IPS DF 19.7 (cell line): Measurements from ENCODE around the gene RHOT1.
"Not testable (repeated sequence)": the region's sequence is repeated elsewhere in the genome, so short reads cannot be mapped to it uniquely, and the experiment has no call there.

Source experiments
- DNase-seq: peaks from one replicate; pipeline ENCODE4 v3.0.0-alpha.2; 2013; ENCODE audit warnings: low read depth, low spot score

RHOT1 gene

DNA sequence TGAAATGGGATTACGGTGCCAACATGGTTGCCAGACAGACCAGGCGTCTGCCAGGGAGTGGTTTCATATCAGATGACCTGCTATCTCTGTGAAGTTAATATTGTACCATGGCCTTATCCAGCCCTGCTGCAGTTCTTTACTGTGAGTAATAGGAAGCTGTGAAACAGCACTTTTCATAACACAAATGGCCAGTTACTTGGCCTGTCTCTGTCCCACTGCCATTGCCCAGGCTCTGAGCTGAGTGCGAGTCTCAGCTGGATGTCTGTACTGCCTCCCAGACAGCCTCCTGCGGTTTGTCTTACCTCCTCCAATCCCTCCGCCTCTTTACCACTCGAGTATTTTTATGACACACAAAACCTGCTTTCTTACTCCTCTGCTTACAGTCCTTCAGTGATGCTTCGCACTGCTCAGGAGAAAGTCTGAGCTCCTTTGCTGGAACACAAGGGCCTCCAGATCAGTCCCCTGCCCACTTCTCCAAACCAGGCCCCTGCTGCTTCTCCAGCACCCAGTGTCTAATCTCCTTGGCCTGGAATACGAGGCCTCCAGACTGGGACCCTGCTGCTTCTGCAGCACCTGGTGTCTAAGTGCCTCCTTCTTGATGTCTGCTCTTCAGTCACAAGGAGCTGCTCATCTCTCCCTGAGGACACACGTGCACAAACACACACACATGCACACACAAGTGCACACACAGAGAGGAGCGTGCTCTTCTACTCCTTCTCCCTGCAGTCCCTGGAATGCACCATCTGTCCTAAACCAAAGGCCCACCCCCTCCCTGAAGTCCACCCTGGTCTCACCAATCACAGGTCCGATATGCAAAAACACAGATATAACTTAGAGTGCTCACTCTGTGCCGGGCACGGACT is 17.1 kb upstream of the RHOT1 start:
- no peak for DNase-seq

DNA sequence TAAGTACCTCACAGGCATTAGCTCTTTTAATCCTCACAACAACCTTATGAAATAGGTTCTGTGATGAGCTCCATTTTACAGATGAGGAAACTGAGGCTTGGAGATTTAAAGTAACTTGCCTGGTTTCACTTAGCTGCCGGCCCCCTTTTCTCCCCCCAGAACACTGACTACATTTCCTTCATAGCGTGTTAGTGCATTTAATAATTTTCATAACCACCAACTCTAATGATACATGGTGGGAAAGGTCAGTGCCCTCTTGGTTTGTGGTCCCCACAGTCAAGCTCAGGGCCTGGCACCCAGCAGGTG is 16.5 kb upstream of the RHOT1 start:
- no peak for DNase-seq

DNA sequence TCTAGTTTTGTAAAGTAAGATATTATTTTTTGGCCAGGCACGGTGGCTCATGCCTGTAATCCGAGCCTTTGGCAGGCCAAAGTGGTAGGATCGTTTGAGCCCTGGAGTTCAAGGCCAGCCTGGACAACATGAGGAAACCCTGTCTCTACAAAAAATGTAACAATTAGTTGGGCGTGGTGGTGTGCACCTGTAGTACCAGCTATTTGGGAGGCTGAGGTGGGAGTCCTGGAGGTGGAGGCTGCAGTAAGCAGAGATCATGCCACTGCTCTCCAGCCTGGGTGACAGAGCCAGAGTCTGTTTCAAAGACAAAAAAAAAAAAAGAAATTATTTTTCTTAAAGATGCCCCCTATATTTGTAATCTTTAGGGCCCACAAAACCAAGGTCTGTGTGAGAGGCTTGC is 16.0 kb upstream of the RHOT1 start:
- DNase-seq = no peak

DNA sequence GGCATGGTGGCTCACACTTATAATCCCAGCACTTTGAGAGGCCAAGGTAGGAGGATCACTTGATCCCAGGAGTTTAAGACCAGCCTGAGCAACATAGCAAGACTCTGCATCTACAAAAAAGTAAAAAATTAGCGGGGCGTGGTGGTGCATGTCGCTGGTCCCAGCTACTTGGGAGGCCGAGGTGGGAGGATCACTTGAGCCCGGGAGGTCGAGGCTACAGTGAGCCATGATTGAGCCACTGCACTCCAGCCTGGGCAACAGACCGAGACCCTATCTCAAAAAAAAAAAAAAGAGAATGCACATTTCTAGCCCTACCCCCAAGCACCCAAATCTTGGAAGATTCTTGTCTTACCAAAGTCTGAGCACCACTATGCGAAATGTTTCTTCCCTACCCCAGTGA is 15.6 kb upstream of the RHOT1 start:
- DNase-seq = no peak

DNA sequence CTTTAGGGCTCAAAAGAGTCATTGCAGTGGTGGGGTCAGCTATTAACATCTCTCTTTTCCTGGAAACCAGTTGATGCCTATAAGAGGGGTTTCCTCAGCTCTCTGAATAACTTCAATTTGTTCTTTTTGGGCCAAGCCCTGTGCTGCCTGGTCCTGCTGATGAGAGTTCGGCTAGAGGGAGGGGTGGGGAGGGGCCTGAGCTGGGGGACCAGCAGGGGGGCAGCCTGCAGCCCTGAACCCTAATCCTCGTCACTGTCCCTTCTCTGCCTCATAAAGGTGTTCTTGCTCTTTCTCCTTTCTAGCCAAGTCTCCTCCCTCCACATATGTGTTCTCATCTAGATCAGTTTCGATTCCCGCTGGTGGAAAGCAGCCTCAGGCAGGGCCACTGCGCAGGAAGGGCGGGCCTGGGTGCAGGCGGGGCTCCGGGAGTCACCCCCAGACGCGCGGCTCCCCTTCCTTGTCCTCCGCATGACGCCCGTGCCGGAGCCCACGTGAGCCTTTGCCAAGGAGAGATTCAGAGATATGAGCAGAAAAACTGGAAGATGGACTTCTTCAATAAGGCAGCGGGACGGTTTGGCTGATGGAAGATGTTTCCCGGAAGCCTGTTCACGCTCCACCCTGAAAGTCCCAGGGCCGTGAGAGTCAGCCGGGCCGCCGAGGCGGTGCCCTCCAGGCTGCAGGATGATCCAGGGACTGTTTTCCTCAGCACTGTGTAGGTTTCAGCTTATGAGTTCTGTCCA is 15.0 kb upstream of the RHOT1 start:
- no peak for DNase-seq

DNA sequence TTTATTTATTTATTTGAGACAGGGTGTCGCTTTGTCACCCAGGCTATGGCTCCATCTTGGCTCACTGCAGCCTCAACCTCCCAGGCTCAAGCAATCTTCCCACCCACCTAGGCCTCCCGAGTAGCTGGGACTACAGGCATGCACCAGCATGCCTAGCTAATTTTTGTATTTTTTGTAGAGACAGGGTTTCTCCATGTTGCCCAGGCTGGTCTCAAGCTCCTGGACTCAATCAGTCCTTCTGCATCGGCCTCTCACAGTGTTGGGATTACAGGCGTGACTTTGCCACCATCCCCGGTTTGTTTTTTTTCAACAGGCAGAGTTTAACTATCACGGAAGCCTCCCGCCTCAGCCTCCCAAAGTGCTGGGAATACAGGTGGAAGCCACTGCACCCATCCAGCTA is 13.8 kb upstream of the RHOT1 start:
- not testable (repeated sequence) for DNase-seq

- DNase-seq = not testable (repeated sequence)
Measured at GRCh38 chr17:32135497-32136117, 6.7 kb upstream of the RHOT1 start.

- DNase-seq = no peak
Measured at GRCh38 chr17:32136856-32137255, 5.4 kb upstream of the RHOT1 start.

DNA sequence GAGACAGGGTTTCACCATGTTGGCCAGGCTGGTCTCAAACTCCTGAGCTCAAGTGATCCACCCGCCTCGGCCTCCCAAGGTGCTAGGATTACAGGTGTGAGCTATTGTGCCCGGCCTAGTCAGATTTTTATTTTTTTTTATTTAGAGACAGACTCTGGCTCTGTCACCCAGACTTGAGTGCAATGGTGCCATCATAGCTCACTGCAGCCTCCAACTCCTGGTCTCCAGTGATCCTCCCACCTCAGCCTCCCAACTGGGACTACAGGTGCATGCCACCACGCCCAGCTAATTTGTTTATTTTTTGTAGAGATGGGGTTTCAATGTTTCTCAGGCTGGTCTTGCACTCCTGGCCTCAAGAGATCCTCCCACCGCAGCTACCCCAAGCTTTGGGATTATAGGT is 2.8 kb upstream of the RHOT1 start:
- DNase-seq = not testable (repeated sequence)

DNA sequence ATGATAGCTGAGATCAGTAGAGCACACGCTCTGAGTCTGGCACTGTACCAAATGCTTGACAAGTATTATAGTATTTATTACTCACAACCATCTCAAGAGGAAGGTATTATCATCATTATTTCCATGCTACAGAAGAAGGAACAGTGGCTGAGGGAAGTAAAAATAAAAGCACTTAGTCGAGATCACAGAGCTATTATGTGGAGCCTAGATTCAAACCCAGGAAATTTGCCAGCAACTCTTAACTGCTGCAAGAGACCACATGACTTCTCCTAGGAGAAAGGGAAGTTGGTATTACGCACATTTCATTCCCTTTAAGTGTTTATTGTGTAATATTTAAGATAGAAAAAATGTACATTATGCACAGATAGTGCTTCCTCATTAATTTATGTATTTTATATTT is 1.0 kb upstream of the RHOT1 start:
- DNase-seq = no peak

- DNase-seq = no peak
Measured at GRCh38 chr17:32141679-32142037, 644 bp upstream of the RHOT1 start.

DNA sequence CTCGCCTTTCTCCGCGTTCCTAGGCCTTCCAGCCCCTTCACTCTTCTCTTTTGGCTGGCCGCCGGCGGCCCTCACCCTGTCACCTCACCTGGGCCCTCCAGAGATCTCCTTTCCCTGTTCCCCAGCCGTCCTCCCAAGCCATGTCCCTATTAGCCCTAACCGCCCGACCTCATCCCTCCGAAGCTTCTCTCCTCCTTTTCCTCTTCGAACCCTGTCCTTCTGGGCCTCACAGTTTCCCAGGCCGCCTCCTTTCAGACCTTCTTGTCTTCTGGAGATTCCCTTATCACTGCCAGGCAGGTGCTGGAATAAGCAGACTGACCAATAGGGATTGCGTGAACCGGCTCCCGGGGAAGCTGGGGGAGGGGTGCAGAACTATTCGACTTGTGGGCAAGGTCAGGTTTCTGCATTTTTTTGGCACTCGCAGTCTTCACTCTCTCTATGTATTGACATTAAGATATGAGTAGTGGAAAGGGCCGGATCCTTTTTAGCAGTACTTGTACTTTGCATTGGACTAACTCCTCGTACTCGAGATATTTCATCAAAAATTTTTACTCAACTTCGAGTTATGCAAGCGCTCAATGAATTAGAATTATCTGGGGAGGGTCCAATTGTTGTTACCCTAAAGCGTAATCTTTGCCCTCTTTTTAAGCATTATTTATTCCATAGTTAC is 690 bp downstream of the RHOT1 start:
- DNase-seq = no peak

DNA sequence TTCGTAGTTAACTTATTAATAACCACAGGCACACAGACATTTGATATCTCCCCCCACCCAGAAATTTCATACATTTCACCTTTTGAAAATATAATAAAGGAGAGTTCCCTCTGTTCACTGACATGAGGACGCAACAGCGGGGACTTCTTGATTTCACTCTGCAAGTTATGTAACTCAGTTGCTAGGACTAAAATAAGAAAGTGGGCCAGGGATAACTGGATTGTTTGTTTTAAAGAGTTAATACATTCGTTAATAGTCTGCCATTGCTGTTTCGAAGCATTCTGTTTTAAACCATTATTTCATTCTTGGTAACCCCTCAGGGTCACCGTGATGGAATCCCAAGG is 1.2 kb downstream of the RHOT1 start:
- DNase-seq = no peak

GRCh38 chr17:32144442-32144841 is 2.1 kb downstream of the RHOT1 start:
- DNase-seq = not testable (repeated sequence)

DNA sequence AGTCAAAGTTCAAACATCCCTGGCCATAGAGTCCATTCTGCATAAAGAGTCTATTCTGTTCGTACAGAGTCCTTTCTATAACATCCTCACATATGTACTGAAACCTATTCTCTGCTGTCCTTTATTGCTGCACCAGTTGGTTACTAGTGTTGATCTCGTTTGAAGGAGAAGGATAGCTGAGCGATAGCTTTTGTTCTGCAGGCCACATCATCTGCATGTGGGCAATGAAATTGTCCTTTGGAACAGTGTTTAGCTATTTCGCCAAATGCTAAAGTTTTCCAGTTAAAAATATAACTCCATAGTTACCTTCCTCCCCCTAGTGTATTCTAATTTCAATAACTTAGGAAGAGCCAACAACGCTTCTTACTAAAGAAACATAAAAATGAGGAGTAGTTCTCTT is 6.0 kb downstream of the RHOT1 start:
- DNase-seq = no peak

- no peak for DNase-seq
Measured at GRCh38 chr17:32150358-32150757, 8.1 kb downstream of the RHOT1 start.

DNA sequence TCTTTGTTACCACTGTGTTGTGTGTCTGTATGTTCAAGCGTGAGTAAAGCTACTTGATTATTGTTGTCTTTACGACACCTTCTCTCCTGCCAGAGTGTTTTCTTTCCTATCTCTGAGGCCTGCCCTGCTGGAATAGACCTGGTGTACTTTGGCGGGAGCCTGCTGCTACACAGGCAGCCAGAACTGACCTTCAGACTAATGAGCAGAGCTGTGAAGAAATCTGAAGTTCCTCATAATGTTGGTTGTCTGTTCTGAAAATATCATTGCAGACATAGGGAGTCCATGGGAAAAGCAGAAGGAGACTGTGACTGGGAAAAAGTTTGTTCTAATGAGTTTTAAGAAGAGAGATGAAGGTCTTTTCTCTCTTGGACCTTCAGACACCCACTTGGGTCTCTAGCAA is 9.8 kb downstream of the RHOT1 start:
- DNase-seq = no peak

DNA sequence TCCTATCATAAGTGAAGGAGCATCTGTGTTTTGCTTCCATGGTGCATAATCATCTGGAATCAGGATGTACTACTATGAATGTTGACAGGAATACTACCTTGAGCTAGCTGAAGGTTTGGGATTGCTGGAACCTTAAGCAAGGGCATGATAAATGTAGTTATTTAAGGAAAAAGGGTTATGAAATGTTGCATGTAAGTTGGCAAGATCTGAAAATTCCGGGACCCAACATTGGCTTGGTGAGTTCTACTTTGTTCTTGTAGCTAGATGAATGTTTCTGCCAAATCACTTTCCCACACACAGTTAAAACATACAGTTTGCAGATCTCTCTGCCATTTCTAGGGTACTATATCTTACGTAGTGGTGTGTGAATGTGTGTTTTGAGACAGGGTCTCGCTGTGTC is 13.6 kb downstream of the RHOT1 start:
- no peak for DNase-seq

- no peak for DNase-seq
Measured at GRCh38 chr17:32156656-32157055, 14.4 kb downstream of the RHOT1 start.

DNA sequence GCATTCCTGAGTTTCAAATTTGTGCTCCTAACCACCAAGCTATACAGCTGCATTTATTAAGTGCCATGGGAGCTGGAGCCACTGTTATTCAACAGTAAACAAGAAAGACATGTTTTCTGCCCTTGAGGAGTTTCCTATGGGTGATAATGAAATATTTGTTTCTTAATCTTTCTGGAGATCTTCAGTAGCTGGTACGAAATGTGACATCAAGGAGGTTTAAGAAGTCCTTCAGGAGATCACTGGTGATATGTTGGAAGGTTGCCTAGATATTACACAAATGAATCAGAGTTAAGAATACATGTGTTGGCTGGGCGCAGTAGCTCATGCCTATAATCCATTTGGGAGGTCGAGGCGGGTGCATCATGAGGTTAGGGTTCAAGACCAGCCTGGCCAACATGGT is 14.9 kb downstream of the RHOT1 start:
- no peak for DNase-seq

DNA sequence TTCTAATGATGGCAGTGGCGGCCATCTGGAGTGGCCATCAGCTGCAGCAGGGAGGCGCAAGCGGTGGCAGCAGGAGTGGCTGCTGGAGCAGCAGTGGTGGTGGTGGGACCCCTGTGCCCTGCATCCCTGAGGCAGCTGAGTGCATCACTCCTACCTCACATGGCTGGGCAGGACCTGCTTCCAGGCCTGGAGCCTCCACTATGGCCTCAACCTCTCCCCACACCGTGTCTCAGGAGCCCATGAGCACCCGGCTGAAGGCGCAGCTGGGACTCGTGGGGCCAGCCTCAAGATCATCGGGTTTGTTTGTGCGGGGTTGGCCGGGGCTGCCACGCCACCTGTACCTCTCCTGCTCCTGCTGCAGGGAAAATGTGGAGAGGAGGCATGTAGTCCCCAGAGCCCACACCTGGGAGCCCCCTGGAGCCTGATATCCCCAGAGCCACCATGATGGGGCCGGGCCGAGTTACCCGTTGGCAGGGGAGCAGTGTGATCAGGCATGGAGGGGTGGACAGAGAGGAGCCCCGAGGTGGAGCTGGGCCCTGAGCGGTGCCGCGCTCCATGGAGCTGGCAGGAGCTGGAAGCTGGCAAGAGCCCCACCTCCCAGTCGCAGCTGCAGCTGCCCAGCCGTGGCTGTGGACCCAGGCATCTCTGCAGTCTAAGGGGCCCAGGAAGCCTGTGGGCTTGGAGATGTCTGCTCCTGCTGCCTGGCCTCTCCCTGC is 16.7 kb downstream of the RHOT1 start:
- no peak for DNase-seq
